H1 (cell line): ENCODE results near the gene BGN. TPM values are rescaled to one million over a fixed set of nuclear protein-coding genes. Genes with fewer than 3 reads are reported as not detected.

Source experiments
- CTCF ChIA-PET: fragments of 300-600 bp; sonication (Branson Sonifier 250); formaldehyde crosslinking; loops from one replicate; lab custom pipeline; 2021; ENCODE audit not compliant: partially characterized antibody; lab: Charles Lee
- POLR2A ChIA-PET: fragments of 300-600 bp; sonication (Branson Sonifier 250); formaldehyde crosslinking; loops from one replicate; lab custom pipeline; 2021; ENCODE audit warnings: inconsistent platforms; ENCODE audit not compliant: partially characterized antibody; lab: Charles Lee
- DNase-seq, 2 experiments: peaks; one replicate each; pipeline versions ENCODE4 v3.0.0 to v3.0.0-alpha.2; 2010 to 2022; ENCODE audit warnings: low spot score in 2 of 2, low read depth in 1 of 2, mixed read lengths in 1 of 2
- FAIRE-seq: peaks from 2 replicates; lab custom pipeline; 2011; peaks lifted over from hg19 to GRCh38; lab: Jason Lieb, UNC
- H2AFZ ChIP-seq: 2 replicates; pipeline ENCODE4 v1.8.1; 2012; ENCODE audit warnings: low read length, inconsistent platforms
- H2AK5ac ChIP-seq: 2 replicates; pipeline ENCODE4 v1.6.1; 2013; ENCODE audit warnings: low read depth, low read length
- H2BK120ac ChIP-seq: replicated peaks from 2 replicates; pipeline ENCODE3; 2013; ENCODE audit warnings: low read depth, low read length, inconsistent platforms
- H2BK12ac ChIP-seq: 2 replicates; pipeline ENCODE4 v1.6.1; 2013; ENCODE audit warnings: low read depth, low read length
- H2BK15ac ChIP-seq: 2 replicates; pipeline ENCODE4 v1.6.1; 2013; ENCODE audit warnings: low read length
- H2BK20ac ChIP-seq: 2 replicates; pipeline ENCODE4 v1.6.1; 2013; ENCODE audit warnings: low read length
- H2BK5ac ChIP-seq: 2 replicates; pipeline ENCODE4 v1.6.1; 2013; ENCODE audit warnings: low read depth, low read length
- H3K14ac ChIP-seq: 2 replicates; pipeline ENCODE4 v1.6.1; 2013; ENCODE audit warnings: inconsistent platforms; ENCODE audit not compliant: insufficient read length
- H3K18ac ChIP-seq: 2 replicates; pipeline ENCODE4 v1.6.1; 2013; ENCODE audit warnings: low read length; ENCODE audit errors: extremely low read depth
- H3K23ac ChIP-seq: 2 replicates; pipeline ENCODE4 v1.6.1; 2013; ENCODE audit warnings: inconsistent platforms; ENCODE audit not compliant: insufficient read length
- H3K23me2 ChIP-seq: 2 replicates; pipeline ENCODE4 v1.6.1; 2013; ENCODE audit warnings: low read depth, low read length
- H3K27ac ChIP-seq: 2 replicates; pipeline ENCODE4 v1.6.1; 2011; ENCODE audit warnings: low read depth, low read length, inconsistent platforms
- H3K27me3 ChIP-seq, 4 experiments: replicated peaks in 1 of 4; 1 replicate in 1 of 4; 2 replicates in 3 of 4; pipeline versions ENCODE4 v1.6.1 to v1.8.1; 2011 to 2013; ENCODE audit warnings: low read length in 3 of 4, mild to moderate bottlenecking in 3 of 4, inconsistent platforms in 2 of 4, mixed read lengths in 2 of 4, moderate library complexity in 1 of 4; ENCODE audit not compliant: control insufficient read depth in 3 of 4, insufficient read depth in 3 of 4; ENCODE audit errors: extremely low read depth in 1 of 4
- H3K36me3 ChIP-seq, 4 experiments: 2 replicates each; pipeline versions ENCODE4 v1.6.1 to v1.8.1; 2011 to 2013; ENCODE audit warnings: mild to moderate bottlenecking in 4 of 4, low read length in 3 of 4, moderate library complexity in 2 of 4, control low read depth in 1 of 4, inconsistent platforms in 1 of 4; ENCODE audit not compliant: insufficient read depth in 4 of 4, control insufficient read depth in 2 of 4
- H3K4ac ChIP-seq: replicated peaks from 2 replicates; pipeline ENCODE3; 2013; ENCODE audit warnings: low read length, low read depth, mixed read lengths, inconsistent platforms; ENCODE audit not compliant: insufficient read length
- H3K4me1 ChIP-seq, 4 experiments: replicated peaks in 1 of 4; 1 replicate in 1 of 4; 2 replicates in 3 of 4; pipeline versions ENCODE4 v1.6.1 to v1.8.1; 2011 to 2013; ENCODE audit warnings: low read length in 3 of 4, inconsistent platforms in 2 of 4, mixed read lengths in 1 of 4; ENCODE audit not compliant: insufficient read depth in 4 of 4, control insufficient read depth in 3 of 4
- H3K4me2 ChIP-seq, 2 experiments: 2 replicates each; pipeline versions ENCODE4 v1.6.1 to v1.8.1; 2011 to 2013; ENCODE audit warnings: low read depth in 2 of 2, low read length in 2 of 2, control low read depth in 1 of 2, inconsistent platforms in 1 of 2, mild to moderate bottlenecking in 1 of 2; ENCODE audit not compliant: insufficient read depth in 1 of 2
- H3K4me3 ChIP-seq, 4 experiments: fragments of 200-600, 300-600 bp in 1 of 4; sonication (generic), shearing (Covaris generic), sonication (Bioruptor Twin) in 1 of 4; 2 replicates each; pipeline versions ENCODE4 v1.5.1 to v1.8.1; 2011 to 2016; ENCODE audit warnings: low read length in 4 of 4, low read depth in 3 of 4, control low read depth in 2 of 4, inconsistent platforms in 2 of 4, mild to moderate bottlenecking in 2 of 4, mixed read lengths in 1 of 4, moderate library complexity in 1 of 4; ENCODE audit not compliant: insufficient read depth in 2 of 4; ENCODE audit errors: extremely low read depth in 1 of 4
- H3K56ac ChIP-seq: replicated peaks from 2 replicates; pipeline ENCODE3; 2013; ENCODE audit warnings: low read depth, mild to moderate bottlenecking, mixed read lengths, low read length, inconsistent platforms; ENCODE audit not compliant: insufficient read length
- H3K79me1 ChIP-seq: 2 replicates; pipeline ENCODE4 v1.6.1; 2013; ENCODE audit warnings: low read depth, low read length, control low read depth
- H3K79me2 ChIP-seq, 2 experiments: 2 replicates each; pipeline versions ENCODE4 v1.6.1 to v1.8.1; 2012 to 2013; ENCODE audit warnings: low read length in 2 of 2, mild to moderate bottlenecking in 2 of 2, inconsistent platforms in 1 of 2; ENCODE audit not compliant: insufficient read depth in 2 of 2, control insufficient read depth in 1 of 2
- H3K9ac ChIP-seq, 4 experiments: replicated peaks in 1 of 4; 1 replicate in 1 of 4; 2 replicates in 3 of 4; pipeline versions ENCODE4 v1.6.1 to v1.8.1; 2011 to 2013; ENCODE audit warnings: low read depth in 3 of 4, low read length in 3 of 4, control low read depth in 2 of 4, mild to moderate bottlenecking in 2 of 4, moderate library complexity in 2 of 4, inconsistent platforms in 1 of 4; ENCODE audit errors: extremely low read depth in 1 of 4
- H3K9me3 ChIP-seq, 2 experiments: 2 replicates each; pipeline versions ENCODE4 v1.6.1 to v1.8.1; 2012 to 2013; ENCODE audit warnings: mild to moderate bottlenecking in 2 of 2, moderate library complexity in 2 of 2, control low read depth in 1 of 2, inconsistent platforms in 1 of 2, low read depth in 1 of 2, low read length in 1 of 2, mixed read lengths in 1 of 2; ENCODE audit not compliant: insufficient read depth in 2 of 2
- H4K20me1 ChIP-seq, 2 experiments: replicated peaks in 1 of 2; 2 replicates each; pipeline versions ENCODE3 to v1.8.1; 2011 to 2013; ENCODE audit warnings: inconsistent platforms in 2 of 2, low read length in 2 of 2, mild to moderate bottlenecking in 1 of 2; ENCODE audit not compliant: insufficient read depth in 2 of 2, control insufficient read depth in 1 of 2
- H4K5ac ChIP-seq: 2 replicates; pipeline ENCODE4 v1.6.1; 2013; ENCODE audit warnings: low read length, low read depth, mixed read lengths, inconsistent platforms; ENCODE audit not compliant: insufficient read length
- H4K8ac ChIP-seq: 2 replicates; pipeline ENCODE4 v1.8.0; 2013; ENCODE audit warnings: mild to moderate bottlenecking, moderate library complexity, low read length, inconsistent platforms; ENCODE audit not compliant: insufficient read depth; ENCODE audit errors: extremely low read depth
- H4K91ac ChIP-seq: replicated peaks from 2 replicates; pipeline ENCODE3; 2013; ENCODE audit warnings: low read length, mixed read lengths, inconsistent platforms; ENCODE audit not compliant: insufficient read length
- BCL11A ChIP-seq, 2 experiments: IDR thresholded peaks; one replicate each; pipeline ENCODE4 v1.6.1; 2011; ENCODE audit warnings: low read depth in 2 of 2, low read length in 2 of 2, mild to moderate bottlenecking in 2 of 2
- CREB1 ChIP-seq: IDR thresholded peaks from 2 replicates; pipeline ENCODE4 v1.6.1; 2012; ENCODE audit warnings: inconsistent platforms
- EGR1 ChIP-seq: IDR thresholded peaks from 2 replicates; pipeline ENCODE4 v1.6.1; 2011; ENCODE audit warnings: low read depth, low read length, borderline replicate concordance
- GTF2F1 ChIP-seq: IDR thresholded peaks from 2 replicates; pipeline ENCODE4 v1.6.1; 2012; ENCODE audit warnings: low read depth, low read length, improper control_type of control experiment, borderline replicate concordance
- NRF1 ChIP-seq: IDR thresholded peaks from 2 replicates; pipeline ENCODE4 v1.6.1; 2011; ENCODE audit warnings: mild to moderate bottlenecking, low read depth, low read length, improper control_type of control experiment
- PHF8 ChIP-seq: fragments of 200-600 bp; sonication (generic); conservative IDR thresholded peaks from 2 replicates; pipeline ENCODE4 v1.7.1; 2012; ENCODE audit warnings: low read depth, mild to moderate bottlenecking, inconsistent platforms, low read length, moderate library complexity
- RFX5 ChIP-seq: IDR thresholded peaks from 2 replicates; pipeline ENCODE4 v1.6.1; 2011; ENCODE audit warnings: low read depth, low read length, improper control_type of control experiment, borderline replicate concordance
- SIN3A ChIP-seq, 2 experiments: IDR thresholded peaks in 1 of 2; conservative IDR thresholded peaks in 1 of 2; 2 replicates each; pipeline ENCODE4 v1.6.1; 2011 to 2012; ENCODE audit warnings: low read length in 2 of 2, improper control_type of control experiment in 1 of 2, low read depth in 1 of 2, mild to moderate bottlenecking in 1 of 2
- SIX5 ChIP-seq: IDR thresholded peaks from 2 replicates; pipeline ENCODE4 v1.6.1; 2011; ENCODE audit warnings: mild to moderate bottlenecking, low read depth, low read length
- SUZ12 ChIP-seq: fragments of 200-600 bp; sonication (generic); IDR thresholded peaks from 2 replicates; pipeline ENCODE4 v1.6.1; 2012; ENCODE audit warnings: mild to moderate bottlenecking, inconsistent platforms, low read length, moderate library complexity, mixed read lengths
- TBP ChIP-seq: IDR thresholded peaks from 2 replicates; pipeline ENCODE4 v1.6.1; 2011; ENCODE audit warnings: low read depth, low read length, improper control_type of control experiment
- TCF12 ChIP-seq: IDR thresholded peaks from 2 replicates; pipeline ENCODE4 v1.6.1; 2011; ENCODE audit warnings: low read depth, mild to moderate bottlenecking, low read length
- ZNF274 ChIP-seq: IDR thresholded peaks from 2 replicates; pipeline ENCODE4 v1.7.0; 2012; ENCODE audit warnings: low read length, borderline replicate concordance; ENCODE audit errors: extremely low read depth
- WGBS, 2 experiments: shearing (Covaris generic) in 1 of 2; methylation state at CpG; one replicate each; pipeline versions ENCODE4 v1.1.6 to v1.1.7; 2013 to 2015; ENCODE audit warnings: low lambda C conversion rate in 2 of 2, mixed read lengths in 2 of 2, inconsistent platforms in 1 of 2, low coverage in 1 of 2, missing lambda C conversion rate in 1 of 2; ENCODE audit not compliant: insufficient replicate concordance in 2 of 2, insufficient coverage in 1 of 2, insufficient read length in 1 of 2; ENCODE audit errors: extremely low coverage in 1 of 2, missing lambda C conversion rate in 1 of 2; 5-methylcytosine and 5-hydroxymethylcytosine counted together
- polyA plus RNA-seq, 7 experiments: library from polyadenylated mRNA; depleted of rRNA in 3 of 7; stranded (reverse) in 5 of 7; unstranded in 2 of 7; fragments of >200 nt in 5 of 7; fragments of 200-250 nt in 2 of 7; gene quantifications; 1 replicate in 5 of 7; 2 replicates in 1 of 7; 4 replicates in 1 of 7; pipeline versions ENCODE4 v1.2.1 to v1.2.3, GENCODE V29; 2011 to 2013; ENCODE audit warnings: missing spikeins in 2 of 7, mixed read lengths in 2 of 7
- total RNA-seq: library from RNA; stranded (reverse); fragmentation: NEBNext Ultra II Directional; extraction: Animal tissue kit (Norgen Biotek cat#: 25700); gene quantifications from 2 replicates; pipeline ENCODE4 v1.2.1, GENCODE V29; 2021

Gene BGN
- total and polyA plus RNA-seq, 2 of the 8 experiments (the other 6 are each of a cell fraction or from before 2014, with no cell fraction given): 1.8 to 2.4 TPM

GRCh38 chrX:153519569-153520286, 24.9 kb downstream of the BGN start:
- no peak overlapping the region for H4K8ac ChIP-seq
- no peak overlapping the region for H3K18ac ChIP-seq
- H2BK5ac ChIP-seq: no peak overlapping the region
- no peak overlapping the region for H4K5ac ChIP-seq
- H3K4ac ChIP-seq: no peak overlapping the region
- no peaks in the 10 kb centered on the region for H3K79me1 ChIP-seq
- no peak overlapping the region for H2BK12ac ChIP-seq
- peaks cover 0 to 6% (median 0%) of the 10 kb centered on the region in 4 experiments; a peak in 1 of 7 replicates for H3K4me1 ChIP-seq
- no peak overlapping the region for H3K23ac ChIP-seq
- no peak overlapping the region for H3K4me2 ChIP-seq
- DNase-seq (no peak), FAIRE-seq (no peak)
- H3K23me2 ChIP-seq: peaks cover 4% of the 10 kb centered on the region; the same call in 1 of the 2 replicates
- no peak overlapping the region for H2BK20ac ChIP-seq
- peaks cover 0 to 4% of the 10 kb centered on the region in 2 experiments for H4K20me1 ChIP-seq
- peaks cover 19 to 31% (median 29%) of the 10 kb centered on the region in 4 experiments for H3K27me3 ChIP-seq
- no peaks in the 10 kb centered on the region for H3K79me2 ChIP-seq
- WGBS, 2 experiments: 72% methylated on average over 8 of the region's 21 CpGs; no CpG with 5 or more reads in 1 of the 2 experiments
- no peak overlapping the region for H3K4me3 ChIP-seq
- no peak overlapping the region for H2BK15ac ChIP-seq
- no peak overlapping the region for H2AFZ ChIP-seq
- H3K9me3 ChIP-seq: no peaks in the 10 kb centered on the region
- H3K14ac ChIP-seq: no peak overlapping the region
- H3K9ac ChIP-seq: no peak overlapping the region
- no peaks in the 10 kb centered on the region for H3K36me3 ChIP-seq
- no peak overlapping the region for H4K91ac ChIP-seq
- no peak overlapping the region for H3K56ac ChIP-seq
- ChIA-PET CTCF (interaction anchor here (0.6 to 1.2 kb wide), 2 partner anchors 77 to 133 kb away, joined by 3 read pairs; no protein-coding TSS in a partner anchor), POLR2A (no interaction called here)
- H2AK5ac ChIP-seq: no peak overlapping the region
- no peak overlapping the region for H2BK120ac ChIP-seq
- no peak overlapping the region for H3K27ac ChIP-seq
- no peak for TF ChIP-seq CREB1
- no peak for TF ChIP-seq SIX5
- no peak for TF ChIP-seq SIN3A (conservative IDR thresholded peaks at IDR 0.05 in 1 of 2, IDR thresholded peaks at IDR 0.05 in 1 of 2; ENCODE audit: low read depth in 1 of 2, low read length in 2 of 2)
- TF ChIP-seq TCF12: no peak
- TF ChIP-seq NRF1: no peak
- TF ChIP-seq EGR1: no peak
- no peak for TF ChIP-seq BCL11A (IDR thresholded peaks at IDR 0.05; ENCODE audit: low read depth in 2 of 2, low read length in 2 of 2)
- TF ChIP-seq ZNF274: no peak
- no peak for TF ChIP-seq PHF8
- no peak for TF ChIP-seq RFX5
- TF ChIP-seq SUZ12: no peak
- TF ChIP-seq TBP: no peak
- TF ChIP-seq GTF2F1: no peak
